Upper lobe of left lung (tissue), 4 donors: ENCODE results near the gene MAG.
A peak's percentile ranks its signal among the peaks of the same experiment; 100 is the strongest.

Experiments used
- EP300 ChIP-seq, 4 donors: sonication (generic); formaldehyde crosslinking; IDR thresholded peaks; one replicate each; pipeline ENCODE4 v1.5.1; 2017; ENCODE audit warnings: antibody characterized with exemption in 4 of 4, control low read depth in 2 of 4
- POLR2A ChIP-seq, 4 donors: fragments of 450-650 bp; IDR thresholded peaks; one replicate each; pipeline ENCODE4 v1.5.1; 2016 to 2017; ENCODE audit warnings: antibody characterized with exemption in 4 of 4, mild to moderate bottlenecking in 2 of 4
- POLR2AphosphoS5 ChIP-seq, 2 donors: sonication (generic); formaldehyde crosslinking; IDR thresholded peaks; one replicate each; pipeline ENCODE4 v1.5.1; 2017; ENCODE audit warnings: antibody characterized with exemption in 2 of 2

GRCh38 chr19:35267818-35268535 is 24.0 kb upstream of the MAG start:
- TF ChIP-seq POLR2A (IDR thresholded peaks at IDR 0.05) (peak in 3 of 4 donors; percentile 38 to 81 (median 45)), EP300 (IDR thresholded peaks at IDR 0.05) (no peak), POLR2AphosphoS5 (IDR thresholded peaks at IDR 0.05) (peak; percentile 57 to 62)
